ENCODE measurements around the gene SLC27A2.

GRCh38 chr15:50265620-50266019 is 83.6 kb downstream of the SLC27A2 start, which contains the start of gene HDC:
- TF ChIP-seq CTCF (conservative IDR thresholded peaks at IDR 0.05; ENCODE audit: low read length) (no peak), EZH2phosphoT487 (IDR thresholded peaks at IDR 0.05; ENCODE audit: borderline replicate concordance, low read depth, low read length) (no peak)
